K562 (cell line): ENCODE measurements around the gene GULP1. TPM values are rescaled to one million over a fixed set of nuclear protein-coding genes. Genes with fewer than 3 reads are reported as not detected.

ENCODE experiments used
- ATAC-seq: fragments of 200-7000 bp; cut with Tn5 transposase; 3 replicates; pipeline ENCODE4 v1.9.1; 2020; ENCODE audit warnings: moderate library complexity
- BruUV-seq: library from RNA; stranded (reverse); fragments of 400-500 nt; replicated peaks from 2 replicates; lab custom pipeline; 2021; lab: Mats Ljungman, UMichigan
- CTCF ChIA-PET: fragments of 300-600 bp; formaldehyde crosslinking; extraction: SDS; loops from one replicate; lab custom pipeline; 2021; ENCODE audit warnings: low intra/inter-chr PET ratio; lab: Yijun Ruan, JAX
- POLR2A ChIA-PET: fragments of 300-600, 350-650 bp; sonication (Branson Sonifier 250); formaldehyde crosslinking; extraction: SDS; loops from one replicate; lab custom pipeline; 2021; ENCODE audit warnings: antibody characterized with exemption, inconsistent platforms; lab: Yijun Ruan, JAX
- DNase-seq, 4 experiments: peaks; one replicate each; pipeline versions ENCODE4 v3.0.0 to v3.0.0-alpha.2; 2011 to 2018; ENCODE audit warnings: low spot score in 3 of 4, mixed read lengths in 3 of 4; ENCODE audit errors: extremely low read depth in 1 of 4
- FAIRE-seq: peaks from 2 replicates; lab custom pipeline; 2011; peaks lifted over from hg19 to GRCh38; lab: Jason Lieb, UNC
- H2AFZ ChIP-seq: 2 replicates; pipeline ENCODE4 v1.6.0; 2011; ENCODE audit warnings: low read depth, low read length, control low read depth, inconsistent platforms
- H3K27ac ChIP-seq: fragments of 200-600 bp; 3 replicates; pipeline ENCODE4 v1.8.0; 2011; ENCODE audit warnings: low read depth, mild to moderate bottlenecking, control low read depth, inconsistent platforms, low read length, moderate library complexity, mixed read lengths; ENCODE audit errors: extremely low read depth
- H3K27me3 ChIP-seq, 2 experiments: fragments of 300-600 bp in 1 of 2; 2 replicates in 1 of 2; 3 replicates in 1 of 2; pipeline versions ENCODE4 v1.6.0 to v1.8.0; 2011; ENCODE audit warnings: inconsistent platforms in 2 of 2, low read length in 2 of 2, mild to moderate bottlenecking in 1 of 2, mixed read lengths in 1 of 2, moderate library complexity in 1 of 2; ENCODE audit not compliant: control insufficient read depth in 2 of 2, insufficient read depth in 2 of 2
- H3K36me3 ChIP-seq: fragments of 300-600 bp; 3 replicates; pipeline ENCODE4 v1.8.0; 2011; ENCODE audit warnings: mild to moderate bottlenecking, low read length, inconsistent platforms; ENCODE audit not compliant: control insufficient read depth, insufficient read depth
- H3K4me1 ChIP-seq, 2 experiments: fragments of 200-600 bp in 1 of 2; replicated peaks in 1 of 2; 2 replicates in 1 of 2; 3 replicates in 1 of 2; pipeline versions ENCODE4 v1.5.1 to v1.8.0; 2011; ENCODE audit warnings: inconsistent platforms in 2 of 2, low read length in 2 of 2, mild to moderate bottlenecking in 1 of 2, mixed read lengths in 1 of 2, moderate library complexity in 1 of 2; ENCODE audit not compliant: control insufficient read depth in 2 of 2, insufficient read depth in 2 of 2
- H3K4me2 ChIP-seq: 2 replicates; pipeline ENCODE4 v1.6.1; 2011; ENCODE audit warnings: low read length, control low read depth, inconsistent platforms, mixed read lengths; ENCODE audit not compliant: insufficient read depth
- H3K4me3 ChIP-seq: fragments of 200-600 bp; sonication (generic), shearing (Covaris generic); 2 replicates; pipeline ENCODE4 v1.5.1; 2016; ENCODE audit warnings: control low read depth, inconsistent platforms
- H3K79me2 ChIP-seq: fragments of 200-600 bp; 3 replicates; pipeline ENCODE4 v1.8.0; 2011; ENCODE audit warnings: low read length, inconsistent platforms; ENCODE audit not compliant: control insufficient read depth, insufficient read depth
- H3K9ac ChIP-seq, 2 experiments: 2 replicates each; pipeline versions ENCODE4 v1.6.0 to v1.6.1; 2011; ENCODE audit warnings: low read depth in 2 of 2, low read length in 2 of 2, control low read depth in 1 of 2, inconsistent platforms in 1 of 2, mild to moderate bottlenecking in 1 of 2, mixed read lengths in 1 of 2; ENCODE audit not compliant: insufficient read depth in 1 of 2
- H3K9me1 ChIP-seq: one replicate; pipeline ENCODE4 v1.6.0; 2011; ENCODE audit warnings: inconsistent platforms, mild to moderate bottlenecking, low read length, moderate library complexity; ENCODE audit not compliant: control insufficient read depth, insufficient read depth
- H3K9me3 ChIP-seq: replicated peaks from 2 replicates; pipeline ENCODE4 v1.5.1; 2011; ENCODE audit warnings: low read depth, low read length, inconsistent platforms; ENCODE audit not compliant: control insufficient read depth, insufficient read depth
- H4K20me1 ChIP-seq: replicated peaks from 2 replicates; pipeline ENCODE4 v1.6.1; 2011; ENCODE audit warnings: low read length, inconsistent platforms, mixed read lengths; ENCODE audit not compliant: control insufficient read depth, insufficient read depth
- ARID3B ChIP-seq: fragments of 250-450 bp; sonication (Bioruptor Pico); IDR thresholded peaks from 2 replicates; pipeline ENCODE4 v1.4.0; 2020; ENCODE audit warnings: borderline replicate concordance
- DIDO1 ChIP-seq: fragments of 450-650 bp; IDR thresholded peaks from 2 replicates; pipeline ENCODE4 v1.6.1; 2016; ENCODE audit warnings: low read depth, missing biosample characterization, missing genetic modification characterization
- L3MBTL2 ChIP-seq: fragments of 450-650 bp; IDR thresholded peaks from 2 replicates; pipeline ENCODE4 v1.6.1; 2016; ENCODE audit warnings: mild to moderate bottlenecking, moderate library complexity
- MAFF ChIP-seq: IDR thresholded peaks from 2 replicates; pipeline ENCODE4 v1.6.1; 2012; ENCODE audit warnings: low read length, improper control_type of control experiment
- MEF2A ChIP-seq: IDR thresholded peaks from 2 replicates; pipeline ENCODE4 v1.6.1; 2011; ENCODE audit warnings: low read depth, mild to moderate bottlenecking, low read length, moderate library complexity; ENCODE audit not compliant: control insufficient read depth
- SMARCB1 ChIP-seq: IDR thresholded peaks from 2 replicates; pipeline ENCODE4 v1.6.1; 2011; ENCODE audit warnings: improper control_type of control experiment, low read depth; ENCODE audit not compliant: insufficient read length
- ZC3H11A ChIP-seq: IDR thresholded peaks from 2 replicates; pipeline ENCODE4 v1.6.1; 2012; ENCODE audit warnings: low read depth, low read length, improper control_type of control experiment
- ZFP30 ChIP-seq: fragments of 250-450 bp; sonication (Bioruptor Pico); IDR thresholded peaks from 2 replicates; pipeline ENCODE4 v1.8.0; 2022; ENCODE audit warnings: moderate library complexity, mild to moderate bottlenecking, inconsistent platforms, borderline replicate concordance
- ZNF197 ChIP-seq: fragments of 200-800 bp; sonication (Bioruptor generic); IDR thresholded peaks from 2 replicates; pipeline ENCODE4 v1.6.1; 2016; ENCODE audit warnings: low read depth, missing genetic modification characterization, missing compliant biosample characterization
- ZNF511 ChIP-seq: sonication (generic); formaldehyde crosslinking; IDR thresholded peaks from 2 replicates; pipeline ENCODE4 v1.8.0; 2022; ENCODE audit warnings: mild to moderate bottlenecking, missing genetic modification reagents
- WGBS: fragments of 100-300 bp; shearing (Covaris generic); methylation state at CpG from one replicate; pipeline ENCODE4 v1.1.6; 2016; ENCODE audit warnings: low coverage, mixed read lengths; ENCODE audit not compliant: insufficient coverage; ENCODE audit errors: missing lambda C conversion rate; 5-methylcytosine and 5-hydroxymethylcytosine counted together
- in situ Hi-C: fragments of 300-500 bp; cut with MboI; formaldehyde crosslinking; loops from 4 replicates; pipeline ENCODE4 v1.15.0; 2018; ENCODE audit warnings: inconsistent platforms, mixed read lengths
- intact Hi-C: fragments of 100-400 bp; cut with micrococcal nuclease; formaldehyde crosslinking; loops from 2 replicates; pipeline ENCODE4 v1.14.2; 2022
- polyA plus RNA-seq, 8 experiments: library from polyadenylated mRNA; depleted of rRNA in 4 of 8; stranded (reverse) in 5 of 8; unstranded in 3 of 8; fragments of >200 nt; fragmentation: Nextera tagmentation in 2 of 8; fragmentation: Illumina TruSeq in 1 of 8; extraction: Ambion mirVana in 2 of 8; extraction: Trizol in 1 of 8; gene quantifications; 2 replicates each; pipeline versions ENCODE4 v1.2.1 to v1.2.3, GENCODE V29; 2011 to 2014; ENCODE audit warnings: inconsistent platforms in 1 of 8, missing spikeins in 1 of 8
- total RNA-seq, 7 experiments: library from RNA; depleted of rRNA in 6 of 7; stranded (reverse); fragments of >200 nt in 6 of 7; fragmentation: Illumina TruSeq in 2 of 7; extraction: Trizol in 2 of 7; gene quantifications; 2 replicates each; pipeline versions ENCODE4 v1.2.1 to v1.2.3, GENCODE V29; 2011 to 2021; ENCODE audit warnings: low replicate concordance in 1 of 7
- TF ChIP-seq, protein P1 (sequence below): IDR thresholded peaks from 2 replicates; pipeline ENCODE4 v1.6.1; 2016; ENCODE audit warnings: missing genetic modification characterization, missing compliant biosample characterization

The GULP1 gene
- total and polyA plus RNA-seq, 9 of the 15 experiments (the other 6 are each of a cell fraction or from before 2014, with no cell fraction given), result 8.5 to 25.3 (median 19.5) TPM

DNA sequence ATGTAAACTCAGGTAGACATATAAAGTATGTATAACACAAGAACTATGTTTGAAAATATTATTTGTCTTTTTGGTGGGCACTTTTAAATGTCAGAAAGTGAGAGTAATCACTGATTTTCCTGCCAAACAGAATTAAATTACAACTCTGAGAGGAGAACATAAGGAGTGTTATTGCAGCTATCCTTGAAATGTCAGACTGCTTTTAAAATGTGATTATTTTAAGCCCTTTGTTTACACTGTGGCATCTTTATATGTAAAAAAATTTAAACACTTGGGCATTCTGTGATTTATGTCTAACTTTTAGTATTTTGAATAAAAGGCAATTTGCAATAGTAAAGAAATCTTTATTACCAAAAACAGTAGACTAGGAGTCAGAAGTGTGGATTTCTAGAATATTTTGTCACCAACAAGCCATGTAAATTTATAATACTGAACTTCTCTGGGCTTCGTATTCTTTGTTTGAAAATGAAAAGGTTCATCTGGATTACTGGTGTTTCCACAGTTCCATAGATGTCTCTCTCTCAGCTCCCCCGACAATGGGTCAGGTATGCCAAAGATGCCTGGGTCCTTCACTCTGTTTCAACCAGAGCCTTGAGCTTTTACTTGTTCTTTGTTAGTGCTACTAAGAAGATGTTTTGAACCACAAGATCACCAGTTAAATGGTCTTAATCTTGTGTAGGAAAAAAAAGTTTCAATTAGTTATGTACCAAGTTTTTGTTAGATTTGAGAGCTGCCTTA lies 38.8 kb downstream of the GULP1 start:
- 86% methylated on average over 2 of the region's 2 CpGs for WGBS
- BruUV-seq, result no TSS peak
- Histone ChIP-seq H3K4me3 (no peak overlapping the region), H3K79me2 (peaks cover 51% of the 10 kb centered on the region), H3K27me3 (no peaks in the 10 kb centered on the region), H3K36me3 (no peaks in the 10 kb centered on the region), H3K4me1 (peaks cover 6 to 20% of the 10 kb centered on the region in 2 experiments), H4K20me1 (no peaks in the 10 kb centered on the region), H3K4me2 (no peak overlapping the region), H3K9me3 (no peaks in the 10 kb centered on the region), H3K9me1 (no peaks in the 10 kb centered on the region), H3K9ac (no peak overlapping the region), H3K27ac (no peak overlapping the region)
- in situ Hi-C loops, result no loop called here
- CTCF ChIA-PET, result no interaction called here
- intact Hi-C loops, result no loop called here
- POLR2A ChIA-PET, result no interaction called here
- ATAC-seq (no peak), DNase-seq (no peak), FAIRE-seq (no peak)
- TF ChIP-seq, protein P1, sequence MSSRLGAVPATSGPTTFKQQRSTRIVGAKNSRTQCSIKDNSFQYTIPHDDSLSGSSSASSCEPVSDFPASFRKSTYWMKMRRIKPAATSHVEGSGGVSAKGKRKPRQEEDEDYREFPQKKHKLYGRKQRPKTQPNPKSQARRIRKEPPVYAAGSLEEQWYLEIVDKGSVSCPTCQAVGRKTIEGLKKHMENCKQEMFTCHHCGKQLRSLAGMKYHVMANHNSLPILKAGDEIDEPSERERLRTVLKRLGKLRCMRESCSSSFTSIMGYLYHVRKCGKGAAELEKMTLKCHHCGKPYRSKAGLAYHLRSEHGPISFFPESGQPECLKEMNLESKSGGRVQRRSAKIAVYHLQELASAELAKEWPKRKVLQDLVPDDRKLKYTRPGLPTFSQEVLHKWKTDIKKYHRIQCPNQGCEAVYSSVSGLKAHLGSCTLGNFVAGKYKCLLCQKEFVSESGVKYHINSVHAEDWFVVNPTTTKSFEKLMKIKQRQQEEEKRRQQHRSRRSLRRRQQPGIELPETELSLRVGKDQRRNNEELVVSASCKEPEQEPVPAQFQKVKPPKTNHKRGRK (tag), result no peak
- TF ChIP-seq DIDO1 (tag) (no peak), ARID3B (CRISPR knock-in tag) (no peak), ZNF511 (CRISPR knock-in tag) (no peak), SMARCB1 (no peak), ZNF197 (CRISPR knock-in tag) (no peak), L3MBTL2 (no peak), ZC3H11A (no peak), ZFP30 (CRISPR knock-in tag) (no peak), MEF2A (no peak), MAFF (no peak)
- TF ChIP-seq, all 486 proteins: peak for 0
- H2AFZ ChIP-seq, result no peak overlapping the region
